RKO (cell line): Measurements from ENCODE around the gene HAND1.

Experiments used
- DNase-seq: peaks from one replicate; pipeline ENCODE4 v3.0.0-alpha.2; 2016; ENCODE audit warnings: low spot score

The HAND1 gene

DNA sequence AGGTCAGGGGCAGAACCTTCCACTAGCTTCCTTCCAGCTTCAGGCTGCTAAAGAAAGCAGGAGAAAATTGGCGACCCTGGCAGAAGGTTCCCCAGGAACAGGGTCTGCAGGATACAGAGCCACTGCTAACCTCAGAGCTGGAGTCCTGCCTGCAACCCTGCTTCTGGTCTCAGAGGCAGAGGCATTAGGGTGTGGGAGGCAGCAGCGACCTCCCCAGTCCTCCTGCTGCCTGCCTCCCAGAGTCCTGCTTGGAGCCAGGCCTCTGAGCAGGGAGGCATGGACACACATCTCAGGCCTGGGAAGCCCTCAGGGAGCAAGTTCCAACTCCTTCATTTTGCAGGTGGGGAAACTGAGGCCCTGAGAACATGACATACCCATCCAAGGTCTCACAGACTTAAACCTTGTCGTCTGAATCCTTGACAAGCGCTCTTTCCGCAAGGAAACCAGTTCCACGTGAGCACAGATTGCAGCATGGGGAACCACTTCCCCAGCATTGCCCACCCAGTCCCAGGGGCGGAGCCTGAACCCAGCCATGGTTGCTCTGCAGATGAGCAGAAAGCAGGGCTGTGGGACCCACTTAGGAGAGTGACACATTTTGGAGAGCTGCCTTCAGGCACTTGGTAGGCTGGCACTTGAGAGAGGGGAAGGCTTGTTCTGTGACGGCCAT, 28.2 kb upstream of the HAND1 start:
- no peak for DNase-seq

GRCh38 chr5:154505567-154505966, 27.5 kb upstream of the HAND1 start:
- DNase-seq: no peak

- no peak for DNase-seq
Measured at GRCh38 chr5:154503698-154504039, 25.6 kb upstream of the HAND1 start.

DNA sequence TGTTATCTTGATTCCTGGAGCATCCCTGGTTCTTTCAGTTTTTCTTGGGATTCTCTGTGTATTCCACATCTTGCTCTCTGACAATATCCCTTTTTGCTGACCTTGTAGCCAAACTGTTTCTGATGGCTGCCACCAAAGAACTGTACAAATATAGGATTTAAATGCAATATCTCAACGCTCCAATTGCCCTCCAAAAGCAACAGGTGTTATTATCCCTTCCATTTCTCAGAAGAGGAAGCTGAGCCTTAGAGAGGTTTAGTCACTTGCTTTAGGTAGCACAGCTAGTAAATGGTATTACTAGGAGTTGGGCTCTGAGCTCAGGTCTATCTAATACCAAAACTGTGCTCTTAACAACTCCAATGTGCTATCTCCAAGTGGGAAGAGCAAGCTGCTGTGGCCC, 24.2 kb upstream of the HAND1 start:
- no peak for DNase-seq

DNA sequence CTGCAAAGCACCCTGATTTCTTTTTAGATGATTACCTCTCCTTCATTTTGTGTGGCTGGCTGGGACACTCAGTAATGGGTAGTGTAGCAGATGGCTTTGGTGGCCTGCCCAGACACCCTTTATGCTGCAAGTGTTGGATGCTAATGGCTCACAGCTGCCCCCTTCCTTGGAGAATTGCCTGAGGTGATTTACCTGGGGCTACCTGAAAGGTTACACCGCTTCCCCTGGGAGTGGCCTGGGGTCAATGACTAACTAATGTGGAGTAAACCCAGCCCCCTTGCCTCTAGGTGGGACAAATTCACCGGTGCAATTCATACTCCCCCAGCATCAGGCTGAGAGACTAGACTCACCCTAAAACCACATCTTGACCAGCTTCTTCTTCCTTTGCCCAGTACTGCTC, 23.5 kb upstream of the HAND1 start:
- no peak for DNase-seq

GRCh38 chr5:154498994-154499393, 21.0 kb upstream of the HAND1 start:
- no peak for DNase-seq

DNA sequence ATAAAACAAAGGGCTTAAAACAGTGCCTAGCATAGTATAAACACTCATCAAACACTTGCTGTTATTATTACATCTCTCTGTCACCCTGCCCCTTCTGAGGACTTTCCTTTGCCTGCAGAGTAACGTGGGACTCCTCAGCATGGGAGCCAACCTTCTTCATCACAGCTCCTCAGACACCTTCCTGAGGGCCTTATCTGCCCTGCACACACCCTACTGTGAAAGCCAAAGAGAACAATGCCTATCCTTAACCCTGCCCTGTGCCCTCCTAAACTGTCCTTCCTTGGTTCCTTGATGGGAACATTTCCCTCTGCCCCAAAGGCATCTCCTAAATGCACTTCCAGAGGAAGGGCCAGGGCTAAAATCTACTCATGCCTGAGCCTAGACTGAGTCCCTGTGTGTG, 20.6 kb upstream of the HAND1 start:
- DNase-seq: no peak

DNA sequence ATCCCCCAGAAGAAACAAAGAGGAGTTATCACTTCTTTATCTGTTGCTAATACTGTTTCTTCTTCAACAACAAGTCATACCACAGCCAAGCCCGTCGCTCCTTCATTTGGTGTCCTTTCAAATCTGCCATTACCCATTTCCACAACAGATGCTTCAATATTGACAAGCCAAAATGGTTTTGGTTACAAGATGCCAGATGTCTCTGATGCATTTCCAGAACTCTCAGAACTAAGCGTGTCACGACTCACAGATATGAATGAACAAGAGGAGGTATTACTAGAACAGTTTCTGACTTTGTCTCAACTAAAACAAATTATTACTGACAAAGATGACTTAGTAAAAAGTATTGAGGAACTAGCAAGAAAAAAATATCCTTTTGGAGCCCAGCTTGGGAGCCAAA, 16.0 kb upstream of the HAND1 start:
- no peak for DNase-seq

- no peak for DNase-seq
Measured at GRCh38 chr5:154493274-154493673, 15.2 kb upstream of the HAND1 start.

DNA sequence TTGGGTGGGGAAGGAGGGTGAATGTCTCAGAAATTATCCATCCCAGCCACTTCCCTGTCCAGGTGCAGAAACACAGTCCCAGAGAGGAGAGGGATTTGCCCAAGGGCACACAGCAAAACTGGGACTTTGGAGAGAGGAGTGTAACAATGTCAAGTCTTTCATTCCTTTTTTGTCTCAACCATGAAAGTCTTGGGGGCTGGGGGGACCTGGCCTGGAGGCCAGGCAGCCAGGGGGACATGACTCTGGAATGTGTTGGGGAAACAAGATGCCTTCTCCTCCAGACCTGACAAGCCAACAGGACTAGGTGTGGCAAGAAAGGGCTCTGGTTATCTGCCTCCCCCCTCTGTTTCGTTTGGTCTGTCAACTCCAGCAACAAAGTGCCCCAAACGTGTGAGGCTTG, 13.9 kb upstream of the HAND1 start:
- no peak for DNase-seq

- no peak for DNase-seq
Measured at GRCh38 chr5:154487541-154487940, 9.5 kb upstream of the HAND1 start.

DNA sequence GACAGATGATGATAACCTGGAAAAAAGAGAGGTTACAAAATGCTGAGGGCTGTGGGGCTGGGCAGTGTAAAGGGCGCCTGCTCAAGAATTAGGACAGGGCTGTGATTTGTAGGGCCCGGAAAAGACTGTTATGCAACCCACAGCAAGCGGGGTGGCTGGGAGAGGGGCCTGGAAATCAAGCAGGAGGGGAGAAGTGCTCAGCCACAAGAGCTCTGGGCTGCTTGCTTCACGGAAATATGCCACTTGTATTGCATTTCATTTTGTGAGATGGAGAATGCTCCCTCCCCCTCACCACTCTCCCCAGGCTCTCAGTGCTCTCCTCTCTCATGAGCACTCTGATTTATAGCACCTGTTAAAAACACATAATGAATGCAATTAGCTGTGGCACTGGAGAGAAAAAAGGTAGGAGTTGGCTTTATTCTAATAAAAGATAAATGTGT, 8.4 kb upstream of the HAND1 start:
- no peak for DNase-seq

- DNase-seq: no peak
Measured at GRCh38 chr5:154485850-154486426, 7.9 kb upstream of the HAND1 start.

DNA sequence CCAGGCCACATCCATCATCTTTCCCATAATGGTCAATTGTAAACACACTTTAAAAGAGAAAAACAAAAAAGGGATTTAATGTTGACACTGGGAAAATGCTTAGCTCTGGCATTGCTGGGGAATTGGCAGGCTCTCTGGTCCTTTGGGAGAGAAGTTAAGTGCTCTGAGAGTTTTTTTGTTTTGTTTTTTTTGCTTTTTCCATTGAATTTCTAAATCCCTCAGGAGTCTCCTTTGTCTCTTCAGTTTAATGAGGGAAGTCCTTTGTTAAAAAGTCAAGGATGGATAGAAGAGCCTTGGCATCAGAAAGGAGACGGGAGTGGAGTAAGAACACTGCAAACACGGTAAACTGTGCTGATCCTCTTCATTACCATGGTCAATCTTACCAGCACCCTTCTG, 7.1 kb upstream of the HAND1 start:
- DNase-seq: no peak

DNA sequence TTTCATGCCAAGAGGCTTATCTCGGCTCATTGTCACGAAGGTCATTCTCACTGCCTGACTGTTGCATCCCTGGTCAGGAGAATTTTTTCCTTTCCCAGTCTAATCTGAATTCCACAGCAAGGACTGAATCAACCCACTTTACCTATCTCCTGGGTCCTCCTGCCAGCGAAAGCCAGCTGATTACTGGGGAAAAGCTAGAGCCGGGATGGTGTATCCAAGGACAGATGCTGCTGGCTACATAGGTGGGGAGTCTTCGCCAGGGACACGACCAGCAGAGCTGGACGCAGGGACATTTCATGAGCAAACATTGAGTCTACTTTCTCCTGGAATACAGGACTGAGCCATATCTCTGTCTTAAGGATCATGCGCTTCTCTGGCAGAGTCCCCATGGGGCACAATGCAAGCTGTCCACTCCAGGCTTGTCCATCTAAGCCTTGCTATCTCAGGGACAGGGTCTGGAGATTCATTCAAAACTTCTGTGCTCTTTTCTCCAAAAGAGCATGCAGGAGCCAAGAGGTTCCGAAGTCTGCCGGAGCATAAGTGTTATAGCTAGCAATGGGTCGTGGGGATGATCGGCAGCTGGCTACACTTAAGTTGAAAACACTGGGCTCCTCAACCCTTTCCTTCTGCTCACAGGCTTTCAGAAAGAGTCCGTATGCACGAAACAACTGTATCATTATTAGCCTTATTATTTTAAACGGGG, 6.5 kb upstream of the HAND1 start:
- DNase-seq: no peak

DNA sequence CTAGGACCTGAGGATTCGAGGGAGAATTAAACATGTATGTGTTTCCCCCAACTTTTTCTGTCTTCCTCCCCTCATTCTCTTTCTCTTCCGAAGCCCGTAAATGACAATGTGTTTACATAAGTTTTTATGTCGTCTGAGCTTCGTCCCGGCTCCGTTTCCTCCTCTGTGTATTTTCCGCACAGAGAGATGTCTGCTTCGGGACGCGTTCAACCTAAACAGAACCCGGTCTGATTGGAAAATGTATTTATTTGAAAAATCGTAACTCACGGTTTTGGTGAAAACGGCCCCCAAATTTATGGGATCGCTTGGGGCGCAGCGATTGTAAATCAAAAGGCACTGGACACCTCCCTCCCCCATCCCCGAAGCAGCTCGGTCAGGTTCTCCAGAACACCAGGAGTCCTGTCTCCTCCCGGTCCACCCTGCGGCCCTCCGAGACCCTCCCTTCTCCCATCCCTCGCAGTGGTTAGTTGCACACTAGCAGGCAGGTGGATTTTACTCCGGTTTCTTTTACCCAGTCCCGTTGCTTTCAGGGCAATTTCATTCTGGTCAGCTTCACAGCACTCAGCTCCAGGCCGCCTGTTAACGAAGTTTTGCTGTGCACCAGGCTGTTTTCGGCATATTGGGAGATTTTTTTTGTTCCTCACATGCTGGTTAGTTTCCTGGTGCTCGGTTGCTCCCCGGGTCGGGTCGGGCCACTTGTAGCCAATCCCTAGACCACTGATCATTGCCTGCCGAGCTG, 5.8 kb upstream of the HAND1 start:
- DNase-seq: no peak

GRCh38 chr5:154482528-154483449, 4.8 kb upstream of the HAND1 start:
- no peak for DNase-seq

GRCh38 chr5:154481584-154482381, 3.8 kb upstream of the HAND1 start:
- DNase-seq: no peak

GRCh38 chr5:154480847-154481246, 2.8 kb upstream of the HAND1 start:
- no peak for DNase-seq

DNA sequence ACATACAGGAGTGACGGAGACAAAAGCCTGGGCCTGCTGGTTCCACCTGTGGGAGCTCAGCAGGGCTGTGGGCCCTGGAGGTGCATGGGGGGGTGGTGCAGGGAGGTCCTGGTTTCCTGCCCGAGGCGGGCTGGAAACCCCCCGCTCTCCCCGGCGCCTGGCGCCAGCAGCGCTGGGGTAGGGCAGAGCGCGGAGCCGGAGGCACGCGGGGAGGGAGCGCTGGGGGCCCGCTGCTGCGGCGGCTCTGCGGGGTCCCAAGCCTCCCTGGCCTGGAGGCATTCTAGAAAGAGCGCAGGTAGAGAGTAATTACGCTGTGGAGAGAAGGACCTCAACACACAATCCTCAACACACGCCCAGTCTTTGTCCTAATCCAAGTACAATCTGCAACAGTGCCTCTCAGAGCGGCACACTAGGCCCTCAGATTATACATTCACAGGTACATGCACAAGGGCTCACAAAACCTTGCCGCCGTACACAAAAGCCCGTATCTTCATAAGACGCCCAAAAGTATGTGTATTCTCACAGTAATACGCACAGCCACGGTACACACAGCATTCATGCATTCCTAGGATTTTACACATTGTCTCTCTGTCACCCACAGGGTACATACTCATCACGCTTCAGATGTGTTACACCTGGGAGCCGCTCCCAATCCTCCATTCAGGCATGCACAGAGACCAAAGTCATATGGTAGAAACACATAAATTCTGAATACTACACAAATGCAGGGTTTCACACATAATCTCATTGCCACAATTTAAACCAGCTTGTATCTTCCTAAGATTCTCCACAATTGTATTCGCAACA, 2.1 kb upstream of the HAND1 start:
- DNase-seq: no peak
